ENCODE data around the gene PARD3B.

DNA sequence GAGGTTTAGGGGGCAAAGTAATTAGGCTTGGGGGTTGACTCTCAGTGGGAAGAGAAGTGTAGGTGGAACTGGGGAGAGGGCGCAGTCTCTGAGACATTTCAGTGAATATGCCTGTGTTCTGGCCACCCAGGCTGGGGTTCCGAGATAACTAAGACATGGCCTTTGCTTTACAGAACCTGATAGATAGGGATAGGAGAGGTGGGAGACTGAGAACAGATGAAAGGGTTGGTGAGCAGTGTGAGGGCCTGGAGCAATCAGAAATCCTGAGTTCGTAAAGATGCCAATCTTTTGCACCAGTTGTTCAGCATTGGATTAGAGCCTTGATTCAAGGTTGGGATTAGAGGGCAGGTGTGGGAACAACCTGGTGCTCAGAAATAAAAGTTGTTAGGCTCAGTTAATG, 15.6 kb downstream of the PARD3B start:
- TF ChIP-seq SP1 (IDR thresholded peaks at IDR 0.05) (no peak), FOXM1 (IDR thresholded peaks at IDR 0.05; ENCODE audit: borderline replicate concordance) (no peak), SUZ12 (IDR thresholded peaks at IDR 0.05) (no peak), PKNOX1 (IDR thresholded peaks at IDR 0.05) (no peak), CTBP1 (IDR thresholded peaks at IDR 0.05; ENCODE audit: borderline replicate concordance) (no peak), FOXK2 (IDR thresholded peaks at IDR 0.05) (no peak), NFRKB (IDR thresholded peaks at IDR 0.05) (no peak), L3MBTL2 (conservative IDR thresholded peaks at IDR 0.05) (no peak)
